Stimulated activated CD8-positive, alpha-beta memory T cell treated with anti-CD3 and anti-CD28 coated beads, Interleukin-15, amount 100 ng/mL, for 48 hours (primary cell): ENCODE data around the gene MATN3.

ENCODE experiments used
- DNase-seq, 2 donors: peaks; one replicate each; pipeline ENCODE4 v3.0.0-alpha.2; 2020; ENCODE audit warnings: low read depth in 2 of 2

Gene MATN3

GRCh38 chr2:20001361-20001863, 11.1 kb downstream of the MATN3 start:
- no peak for DNase-seq

- DNase-seq, result no peak
Measured at GRCh38 chr2:19993731-19994130, 18.7 kb downstream of the MATN3 start.

GRCh38 chr2:19991895-19992294, 20.6 kb downstream of the MATN3 start:
- DNase-seq, result no peak

- DNase-seq, result no peak
Measured at GRCh38 chr2:19990416-19990728, 22.1 kb downstream of the MATN3 start.

GRCh38 chr2:19989667-19990415, 22.6 kb downstream of the MATN3 start, which contains the start of gene WDR35:
Gene WDR35 (minus strand): TSS chr2:19990105. CDS start chr2:19990015, 90 bp downstream.
- DNase-seq, result peak; percentile 89 to 91

- DNase-seq, result no peak
Measured at GRCh38 chr2:19989342-19989666, 23.2 kb downstream of the MATN3 start.

- no peak for DNase-seq
Measured at GRCh38 chr2:19988600-19988999, 23.9 kb downstream of the MATN3 start.

- no peak for DNase-seq
Measured at GRCh38 chr2:19987936-19988335, 24.5 kb downstream of the MATN3 start.

- DNase-seq, result no peak
Measured at GRCh38 chr2:19982268-19982667, 30.2 kb downstream of the MATN3 start.

- DNase-seq, result no peak
Measured at GRCh38 chr2:19979932-19980331, 32.5 kb downstream of the MATN3 start.

- no peak for DNase-seq
Measured at GRCh38 chr2:19973466-19973865, 39.0 kb downstream of the MATN3 start.

GRCh38 chr2:19971691-19972090, 40.8 kb downstream of the MATN3 start:
- no peak for DNase-seq

GRCh38 chr2:19963386-19963785, 49.1 kb downstream of the MATN3 start:
- no peak for DNase-seq

- peak; percentile 1 to 9 for DNase-seq
Measured at GRCh38 chr2:19955544-19956422, 56.7 kb downstream of the MATN3 start.

- DNase-seq, result no peak
Measured at GRCh38 chr2:19949071-19949470, 63.4 kb downstream of the MATN3 start.

- no peak for DNase-seq
Measured at GRCh38 chr2:19947184-19947940, 65.1 kb downstream of the MATN3 start.

GRCh38 chr2:19944205-19944845, 68.1 kb downstream of the MATN3 start:
- DNase-seq, result no peak

- DNase-seq, result no peak
Measured at GRCh38 chr2:19943189-19943588, 69.3 kb downstream of the MATN3 start.

GRCh38 chr2:19942199-19942598, 70.3 kb downstream of the MATN3 start:
- no peak for DNase-seq
